T-helper 17 cell (primary cell): Measurements from ENCODE around the gene ITGAV. TPM values are rescaled to one million over a fixed set of nuclear protein-coding genes. Genes with fewer than 3 reads are reported as not detected.

Experiments
- ATAC-seq: fragments of 150-1000 bp; cut with Tn5 transposase; 2 replicates; pipeline ENCODE4 v1.10.0; 2021; ENCODE audit warnings: mild to moderate bottlenecking, moderate library complexity
- DNase-seq, 3 donors: peaks; one replicate each; pipeline versions ENCODE4 v3.0.0 to v3.0.0-alpha.2; 2020 to 2021
- H3K9me3 ChIP-seq: one replicate; pipeline ENCODE4 v1.7.0; 2013; ENCODE audit warnings: low read length, mild to moderate bottlenecking; ENCODE audit not compliant: control insufficient read depth, poor library complexity, severe bottlenecking
- H3K27ac Mint-ChIP-seq: one replicate; pipeline ENCODE4 v1.8.0; 2022; ENCODE audit warnings: mild to moderate bottlenecking, moderate library complexity, mixed read lengths
- H3K27me3 Mint-ChIP-seq: one replicate; pipeline ENCODE4 v1.8.0; 2022; ENCODE audit warnings: mixed read lengths
- H3K36me3 Mint-ChIP-seq: one replicate; pipeline ENCODE4 v1.8.0; 2022; ENCODE audit warnings: low read depth, mixed read lengths
- H3K4me1 Mint-ChIP-seq: one replicate; pipeline ENCODE4 v1.8.0; 2022; ENCODE audit warnings: mild to moderate bottlenecking, mixed read lengths
- H3K4me3 Mint-ChIP-seq: one replicate; pipeline ENCODE4 v1.8.0; 2022; ENCODE audit warnings: mild to moderate bottlenecking, moderate library complexity, mixed read lengths
- total RNA-seq, 4 donors: library from RNA in 2 of 4; stranded (reverse) in 2 of 4; gene quantifications; one replicate each; pipeline ENCODE4 v1.2.3 and lab custom pipeline; 2022 to 2026

The ITGAV gene
- total RNA-seq, 2 donors from 2014 or later, result 4.7 to 9.3 TPM

DNA sequence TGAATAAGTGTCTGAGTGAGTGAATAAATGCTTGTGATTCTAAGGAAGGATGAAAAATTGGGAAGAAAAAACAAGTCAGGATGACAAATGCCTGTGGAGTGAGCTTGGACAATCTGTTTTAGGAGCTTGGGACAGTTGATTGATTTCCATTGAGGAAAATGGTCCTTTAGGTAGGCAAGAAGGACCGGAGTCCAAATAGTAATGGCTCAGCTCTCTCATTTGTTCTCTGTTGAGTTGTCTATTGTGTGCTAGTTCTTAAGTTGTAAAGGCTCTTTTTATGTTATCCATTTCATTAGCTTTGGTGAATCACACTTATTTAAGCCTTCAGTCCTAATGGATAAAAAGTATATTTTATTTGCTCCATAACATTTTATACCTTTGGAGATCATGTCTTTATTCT lies 135.9 kb downstream of the ITGAV start:
- Mint-ChIP-seq H3K4me1 (no peaks in the 10 kb centered on the region), H3K27ac (no peak overlapping the region), H3K36me3 (no peaks in the 10 kb centered on the region), H3K27me3 (peaks cover 10% of the 10 kb centered on the region), H3K4me3 (no peak overlapping the region)
- no peak for ATAC-seq
- no peaks in the 10 kb centered on the region for H3K9me3 ChIP-seq
- DNase-seq, result no peak

DNA sequence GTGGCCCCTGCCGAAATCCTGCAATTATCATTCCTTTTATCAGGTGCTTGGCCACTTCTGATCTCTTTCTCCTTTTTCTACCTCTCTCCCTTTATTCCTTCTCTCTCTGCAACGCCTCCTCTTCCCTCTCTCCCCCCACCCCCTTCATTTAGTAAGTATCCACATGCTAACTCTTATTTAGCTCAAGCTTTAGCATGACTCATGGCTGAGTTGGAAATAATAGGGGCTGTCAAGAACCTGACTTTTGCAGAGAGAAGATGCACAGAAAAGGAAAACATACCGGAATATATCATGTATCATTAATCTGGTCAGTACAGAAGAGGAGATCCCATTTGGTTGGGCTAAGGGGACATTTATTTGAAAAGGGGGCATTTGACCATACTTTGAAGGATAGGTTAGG lies 137.1 kb downstream of the ITGAV start:
- ATAC-seq (no peak), DNase-seq (no peak)
- H3K27me3 Mint-ChIP-seq, result peaks cover 10% of the 10 kb centered on the region
- no peaks in the 10 kb centered on the region for H3K4me1 Mint-ChIP-seq
- no peaks in the 10 kb centered on the region for H3K36me3 Mint-ChIP-seq
- no peak overlapping the region for H3K27ac Mint-ChIP-seq
- H3K9me3 ChIP-seq, result no peaks in the 10 kb centered on the region
- H3K4me3 Mint-ChIP-seq, result no peak overlapping the region

- Mint-ChIP-seq H3K36me3 (no peaks in the 10 kb centered on the region), H3K27me3 (peaks cover 10% of the 10 kb centered on the region), H3K4me3 (no peak overlapping the region), H3K27ac (no peak overlapping the region), H3K4me1 (no peaks in the 10 kb centered on the region)
- ATAC-seq, result no peak
- H3K9me3 ChIP-seq, result no peaks in the 10 kb centered on the region
- no peak for DNase-seq
These were observed 138.8 kb downstream of the ITGAV start for GRCh38 chr2:186728631-186729030.

Other genes starting within 250 kb of the ITGAV start
- 100 to 1,000 TPM in 1 of 2 donors, 10 to 100 TPM in 1; 91.9 to 115 TPM for gene ZC3H15, start 103.8 kb upstream of the ITGAV start, total RNA-seq
- under 1 TPM; 0.17 to 0.81 TPM for gene FAM171B, start 104.0 kb downstream of the ITGAV start, total RNA-seq